Measurements from ENCODE around the gene CPED1.

The CPED1 gene

DNA sequence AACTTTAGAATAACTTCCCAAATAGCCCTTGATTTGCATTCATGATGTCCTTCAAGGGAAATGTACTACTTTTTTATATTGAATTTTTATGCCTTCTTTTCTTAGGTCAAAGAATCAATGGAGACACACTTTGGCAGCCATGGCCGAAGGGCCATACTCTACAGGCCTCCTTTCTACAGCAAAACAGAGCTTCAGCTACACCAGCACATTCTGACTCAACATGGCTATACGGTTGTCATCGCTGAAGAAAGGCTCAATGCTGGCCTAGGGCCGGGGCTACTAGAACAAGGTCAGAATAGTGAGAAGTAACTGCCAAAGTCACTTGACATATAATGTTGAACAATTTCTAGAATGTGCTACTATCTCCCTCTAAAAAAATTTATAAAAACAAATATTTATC, 27.0 kb downstream of the CPED1 start:
- WGBS, 2 donors (ENCODE audit: extremely low coverage in 2 of 2, insufficient read length in 2 of 2, insufficient replicate concordance in 1 of 2) = no CpG with 5 or more reads among the region's 4 CpGs
- DNase-seq (ENCODE audit: low spot score) = no peak
- Histone ChIP-seq H3K4ac (ENCODE audit: low read length) (no peak overlapping the region), H3K4me3 (ENCODE audit: low read length in 2 of 2) (no peak overlapping the region), H2BK15ac (ENCODE audit: low read length) (no peak overlapping the region), H3K14ac (ENCODE audit: low read length) (no peak overlapping the region), H3K9me3 (replicated peaks in 1 of 2; ENCODE audit: control insufficient read depth in 2 of 2, insufficient read depth in 1 of 2, low read depth in 1 of 2, low read length in 2 of 2) (no peaks in the 10 kb centered on the region), H4K8ac (ENCODE audit: low read depth, low read length) (no peak overlapping the region), H3K4me1 (ENCODE audit: control insufficient read depth in 2 of 2, insufficient read depth in 1 of 2, low read depth in 1 of 2, low read length in 2 of 2) (no peaks in the 10 kb centered on the region), H2AFZ (ENCODE audit: low read length) (no peak overlapping the region), H3K27me3 (ENCODE audit: control insufficient read depth in 3 of 3, insufficient read depth in 3 of 3, low read depth in 1 of 3, low read length in 3 of 3) (no peaks in the 10 kb centered on the region), H3K18ac (ENCODE audit: low read length) (no peak overlapping the region), H2BK5ac (ENCODE audit: low read length) (no peak overlapping the region), H2AK5ac (ENCODE audit: low read depth, low read length) (no peak overlapping the region), H3K79me1 (ENCODE audit: low read depth, low read length) (no peaks in the 10 kb centered on the region), H3K27ac (replicated peaks; ENCODE audit: low read length) (no peak overlapping the region), H3K36me3 (replicated peaks in 1 of 2; ENCODE audit: control insufficient read depth in 2 of 2, insufficient read depth in 2 of 2, low read length in 2 of 2) (no peaks in the 10 kb centered on the region), H2BK120ac (ENCODE audit: low read depth, low read length) (no peak overlapping the region), H3K23ac (ENCODE audit: low read depth, low read length, poor library complexity) (no peak overlapping the region), H4K91ac (ENCODE audit: low read depth, low read length, poor library complexity) (no peak overlapping the region), H3K4me2 (ENCODE audit: insufficient read depth, low read length, poor library complexity, severe bottlenecking) (no peak overlapping the region), H2BK12ac (ENCODE audit: low read length) (no peak overlapping the region), H3K9ac (ENCODE audit: low read depth, low read length, poor library complexity) (no peak overlapping the region)

GRCh38 chr7:121016966-121017365, 28.5 kb downstream of the CPED1 start:
- Histone ChIP-seq H2BK120ac (ENCODE audit: low read depth, low read length) (no peak overlapping the region), H3K9me3 (replicated peaks in 1 of 2; ENCODE audit: control insufficient read depth in 2 of 2, insufficient read depth in 1 of 2, low read depth in 1 of 2, low read length in 2 of 2) (no peaks in the 10 kb centered on the region), H3K14ac (ENCODE audit: low read length) (no peak overlapping the region), H2AFZ (ENCODE audit: low read length) (no peak overlapping the region), H3K4me1 (ENCODE audit: control insufficient read depth in 2 of 2, insufficient read depth in 1 of 2, low read depth in 1 of 2, low read length in 2 of 2) (no peaks in the 10 kb centered on the region), H3K4me3 (ENCODE audit: low read length in 2 of 2) (no peak overlapping the region), H3K18ac (ENCODE audit: low read length) (no peak overlapping the region), H3K4me2 (ENCODE audit: insufficient read depth, low read length, poor library complexity, severe bottlenecking) (no peak overlapping the region), H2BK15ac (ENCODE audit: low read length) (no peak overlapping the region), H3K9ac (ENCODE audit: low read depth, low read length, poor library complexity) (no peak overlapping the region), H4K8ac (ENCODE audit: low read depth, low read length) (no peak overlapping the region), H3K79me1 (ENCODE audit: low read depth, low read length) (no peaks in the 10 kb centered on the region), H2AK5ac (ENCODE audit: low read depth, low read length) (no peak overlapping the region), H3K23ac (ENCODE audit: low read depth, low read length, poor library complexity) (no peak overlapping the region), H2BK5ac (ENCODE audit: low read length) (no peak overlapping the region), H3K4ac (ENCODE audit: low read length) (no peak overlapping the region), H3K36me3 (replicated peaks in 1 of 2; ENCODE audit: control insufficient read depth in 2 of 2, insufficient read depth in 2 of 2, low read length in 2 of 2) (no peaks in the 10 kb centered on the region), H3K27ac (replicated peaks; ENCODE audit: low read length) (no peak overlapping the region), H4K91ac (ENCODE audit: low read depth, low read length, poor library complexity) (no peak overlapping the region), H3K27me3 (ENCODE audit: control insufficient read depth in 3 of 3, insufficient read depth in 3 of 3, low read depth in 1 of 3, low read length in 3 of 3) (no peaks in the 10 kb centered on the region), H2BK12ac (ENCODE audit: low read length) (no peak overlapping the region)
- WGBS, 2 donors (ENCODE audit: extremely low coverage in 2 of 2, insufficient read length in 2 of 2, insufficient replicate concordance in 1 of 2) = no CpG with 5 or more reads among the region's 2 CpGs
- DNase-seq (ENCODE audit: low spot score) = no peak

DNA sequence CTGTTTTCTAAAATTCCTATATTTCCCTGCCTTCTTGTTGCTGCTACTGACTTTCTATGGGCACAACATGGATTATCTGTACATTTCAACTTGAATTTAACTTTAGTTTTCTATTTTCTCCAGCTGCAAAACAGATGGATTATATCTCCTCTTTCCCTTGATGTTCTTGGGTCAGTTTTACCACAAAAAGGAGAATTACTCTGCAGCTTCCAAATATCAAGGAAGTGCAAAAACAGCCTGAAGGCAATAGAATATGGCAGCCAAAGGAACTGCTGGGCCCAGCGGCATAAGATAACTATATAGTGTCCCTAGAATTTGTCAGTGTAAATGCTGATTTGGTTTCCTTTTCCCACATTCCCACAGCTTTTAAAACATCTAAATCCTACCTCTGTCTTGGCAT, 29.1 kb downstream of the CPED1 start:
- H3K14ac ChIP-seq (ENCODE audit: low read length) = no peak overlapping the region
- no peak overlapping the region for H3K23ac ChIP-seq (ENCODE audit: low read depth, low read length, poor library complexity)
- no peak overlapping the region for H3K4me3 ChIP-seq (ENCODE audit: low read length in 2 of 2)
- H3K18ac ChIP-seq (ENCODE audit: low read length) = no peak overlapping the region
- H3K9ac ChIP-seq (ENCODE audit: low read depth, low read length, poor library complexity) = no peak overlapping the region
- no peaks in the 10 kb centered on the region for H3K36me3 ChIP-seq (replicated peaks in 1 of 2; ENCODE audit: control insufficient read depth in 2 of 2, insufficient read depth in 2 of 2, low read length in 2 of 2)
- H3K79me1 ChIP-seq (ENCODE audit: low read depth, low read length) = no peaks in the 10 kb centered on the region
- no peak overlapping the region for H2BK5ac ChIP-seq (ENCODE audit: low read length)
- H3K4me1 ChIP-seq (ENCODE audit: control insufficient read depth in 2 of 2, insufficient read depth in 1 of 2, low read depth in 1 of 2, low read length in 2 of 2) = no peaks in the 10 kb centered on the region
- no peak overlapping the region for H2AK5ac ChIP-seq (ENCODE audit: low read depth, low read length)
- H2BK120ac ChIP-seq (ENCODE audit: low read depth, low read length) = no peak overlapping the region
- H3K27me3 ChIP-seq (ENCODE audit: control insufficient read depth in 3 of 3, insufficient read depth in 3 of 3, low read depth in 1 of 3, low read length in 3 of 3) = no peaks in the 10 kb centered on the region
- H3K27ac ChIP-seq (replicated peaks; ENCODE audit: low read length) = no peak overlapping the region
- H4K8ac ChIP-seq (ENCODE audit: low read depth, low read length) = no peak overlapping the region
- no peak overlapping the region for H3K4me2 ChIP-seq (ENCODE audit: insufficient read depth, low read length, poor library complexity, severe bottlenecking)
- H2BK12ac ChIP-seq (ENCODE audit: low read length) = no peak overlapping the region
- DNase-seq (ENCODE audit: low spot score) = no peak
- no peak overlapping the region for H2BK15ac ChIP-seq (ENCODE audit: low read length)
- no peak overlapping the region for H3K4ac ChIP-seq (ENCODE audit: low read length)
- no peak overlapping the region for H4K91ac ChIP-seq (ENCODE audit: low read depth, low read length, poor library complexity)
- H3K9me3 ChIP-seq (replicated peaks in 1 of 2; ENCODE audit: control insufficient read depth in 2 of 2, insufficient read depth in 1 of 2, low read depth in 1 of 2, low read length in 2 of 2) = no peaks in the 10 kb centered on the region
- WGBS, 2 donors (ENCODE audit: extremely low coverage in 2 of 2, insufficient read length in 2 of 2, insufficient replicate concordance in 1 of 2) = no CpG with 5 or more reads among the region's 1 CpG
- H2AFZ ChIP-seq (ENCODE audit: low read length) = no peak overlapping the region

GRCh38 chr7:121019018-121019417, 30.5 kb downstream of the CPED1 start:
- H3K36me3 ChIP-seq (replicated peaks in 1 of 2; ENCODE audit: control insufficient read depth in 2 of 2, insufficient read depth in 2 of 2, low read length in 2 of 2) = no peaks in the 10 kb centered on the region
- no peak overlapping the region for H2BK15ac ChIP-seq (ENCODE audit: low read length)
- H3K4me2 ChIP-seq (ENCODE audit: insufficient read depth, low read length, poor library complexity, severe bottlenecking) = no peak overlapping the region
- no peak overlapping the region for H3K9ac ChIP-seq (ENCODE audit: low read depth, low read length, poor library complexity)
- no peak overlapping the region for H3K14ac ChIP-seq (ENCODE audit: low read length)
- no peak overlapping the region for H3K4me3 ChIP-seq (ENCODE audit: low read length in 2 of 2)
- H4K91ac ChIP-seq (ENCODE audit: low read depth, low read length, poor library complexity) = no peak overlapping the region
- H3K9me3 ChIP-seq (replicated peaks in 1 of 2; ENCODE audit: control insufficient read depth in 2 of 2, insufficient read depth in 1 of 2, low read depth in 1 of 2, low read length in 2 of 2) = no peaks in the 10 kb centered on the region
- no peak overlapping the region for H3K27ac ChIP-seq (replicated peaks; ENCODE audit: low read length)
- no peak overlapping the region for H2BK12ac ChIP-seq (ENCODE audit: low read length)
- no peak overlapping the region for H2AK5ac ChIP-seq (ENCODE audit: low read depth, low read length)
- whole genome bisulfite sequencing, 2 donors (ENCODE audit: extremely low coverage in 2 of 2, insufficient read length in 2 of 2, insufficient replicate concordance in 1 of 2) = no CpG with 5 or more reads among the region's 2 CpGs
- no peak overlapping the region for H3K23ac ChIP-seq (ENCODE audit: low read depth, low read length, poor library complexity)
- no peak for DNase-seq (ENCODE audit: low spot score)
- no peak overlapping the region for H2BK120ac ChIP-seq (ENCODE audit: low read depth, low read length)
- no peak overlapping the region for H4K8ac ChIP-seq (ENCODE audit: low read depth, low read length)
- no peak overlapping the region for H2AFZ ChIP-seq (ENCODE audit: low read length)
- no peak overlapping the region for H3K4ac ChIP-seq (ENCODE audit: low read length)
- H3K18ac ChIP-seq (ENCODE audit: low read length) = no peak overlapping the region
- no peak overlapping the region for H2BK5ac ChIP-seq (ENCODE audit: low read length)
- H3K79me1 ChIP-seq (ENCODE audit: low read depth, low read length) = no peaks in the 10 kb centered on the region
- no peaks in the 10 kb centered on the region for H3K4me1 ChIP-seq (ENCODE audit: control insufficient read depth in 2 of 2, insufficient read depth in 1 of 2, low read depth in 1 of 2, low read length in 2 of 2)
- H3K27me3 ChIP-seq (ENCODE audit: control insufficient read depth in 3 of 3, insufficient read depth in 3 of 3, low read depth in 1 of 3, low read length in 3 of 3) = no peaks in the 10 kb centered on the region
